BJ (cell line): ENCODE results near the gene TMEM191B. TPM values are rescaled to one million over a fixed set of nuclear protein-coding genes. Genes with fewer than 3 reads are reported as not detected.
A peak's percentile ranks its signal among the peaks of the same experiment; 100 is the strongest.
"Not testable (repeated sequence)": the region's sequence is repeated elsewhere in the genome, so short reads cannot be mapped to it uniquely, and the experiment has no call there.

Experiments used
- CTCF ChIA-PET: fragments of 350-600 bp; formaldehyde crosslinking; extraction: SDS; loops from one replicate; lab custom pipeline; 2021; ENCODE audit warnings: antibody characterized with exemption, inconsistent platforms; lab: Yijun Ruan, JAX
- POLR2A ChIA-PET: fragments of 300-600 bp; sonication (Branson Sonifier 250); formaldehyde crosslinking; extraction: SDS; loops from one replicate; lab custom pipeline; 2021; ENCODE audit warnings: antibody characterized with exemption; lab: Charles Lee
- DNase-seq: peaks from one replicate; pipeline ENCODE4 v3.0.0-alpha.2; 2011; ENCODE audit warnings: low read depth
- H3K27me3 ChIP-seq: 2 replicates; pipeline ENCODE4 v1.6.0; 2011; ENCODE audit warnings: low read length; ENCODE audit not compliant: control insufficient read depth, insufficient read depth
- H3K36me3 ChIP-seq: 2 replicates; pipeline ENCODE4 v1.5.1; 2011; ENCODE audit warnings: low read length; ENCODE audit not compliant: control insufficient read depth, insufficient read depth
- H3K4me3 ChIP-seq: 2 replicates; pipeline ENCODE4 v1.5.1; 2011; ENCODE audit warnings: low read depth, mild to moderate bottlenecking, control low read depth, low read length
- polyA plus RNA-seq: library from polyadenylated mRNA; depleted of rRNA; stranded (reverse); fragments of >200 nt; gene quantifications from 2 replicates; pipeline ENCODE4 v1.2.3, GENCODE V29; 2011; rRNA removed

The TMEM191B gene
- polyA plus RNA-seq, 1 experiment, result 1.6 TPM

- H3K4me3 ChIP-seq, DNase-seq, H3K36me3 ChIP-seq, H3K27me3 ChIP-seq, CTCF ChIA-PET, POLR2A ChIA-PET: not testable (repeated sequence)
Observed at GRCh38 chr22:18573483-18574164, 46.0 kb downstream of the TMEM191B start.

- H3K4me3 ChIP-seq, H3K36me3 ChIP-seq, POLR2A ChIA-PET, H3K27me3 ChIP-seq, DNase-seq, CTCF ChIA-PET: not testable (repeated sequence)
Observed at GRCh38 chr22:18574555-18574954, 47.0 kb downstream of the TMEM191B start.

GRCh38 chr22:18575686-18576085 is 48.1 kb downstream of the TMEM191B start:
- H3K4me3 ChIP-seq, DNase-seq, CTCF ChIA-PET, H3K27me3 ChIP-seq, POLR2A ChIA-PET, H3K36me3 ChIP-seq: not testable (repeated sequence)

GRCh38 chr22:18577090-18577818 is 49.7 kb downstream of the TMEM191B start:
- DNase-seq, H3K4me3 ChIP-seq, POLR2A ChIA-PET, H3K27me3 ChIP-seq, CTCF ChIA-PET, H3K36me3 ChIP-seq: not testable (repeated sequence)

- CTCF ChIA-PET, H3K27me3 ChIP-seq, POLR2A ChIA-PET, H3K36me3 ChIP-seq, DNase-seq: not testable (repeated sequence)
- H3K4me3 ChIP-seq, result peak overlapping the region; percentile 43
Observed at GRCh38 chr22:18577847-18578246, 50.2 kb downstream of the TMEM191B start.

Other genes starting within 250 kb of the TMEM191B start
- not detected in 2 replicates for gene GGTLC3, start 9.6 kb upstream of the TMEM191B start, polyA plus RNA-seq
- gene RIMBP3, start 84.1 kb downstream of the TMEM191B start, polyA plus RNA-seq, result 0.29 and 0.48 TPM in 2 replicates